Osteocyte (in vitro differentiated cells): Measurements from ENCODE around the gene CD101. TPM values are rescaled to one million over a fixed set of nuclear protein-coding genes. Genes with fewer than 3 reads are reported as not detected.

Experiments
- DNase-seq: peaks from one replicate; pipeline ENCODE4 v3.0.0; 2021; ENCODE audit warnings: mixed read lengths; ENCODE audit not compliant: unreplicated experiment; ENCODE audit errors: extremely low spot score
- H3K27ac Mint-ChIP-seq: one replicate; pipeline ENCODE4 v1.8.0; 2021; ENCODE audit warnings: mild to moderate bottlenecking, mixed read lengths; ENCODE audit not compliant: unreplicated experiment
- H3K27me3 Mint-ChIP-seq: one replicate; pipeline ENCODE4 v1.8.0; 2021; ENCODE audit warnings: mixed read lengths; ENCODE audit not compliant: unreplicated experiment
- H3K36me3 Mint-ChIP-seq: one replicate; pipeline ENCODE4 v1.8.0; 2021; ENCODE audit warnings: mixed read lengths; ENCODE audit not compliant: unreplicated experiment
- H3K4me1 Mint-ChIP-seq: one replicate; pipeline ENCODE4 v1.8.0; 2021; ENCODE audit warnings: mixed read lengths; ENCODE audit not compliant: unreplicated experiment
- H3K4me3 Mint-ChIP-seq: one replicate; pipeline ENCODE4 v1.8.0; 2021; ENCODE audit warnings: mild to moderate bottlenecking, moderate library complexity, mixed read lengths; ENCODE audit not compliant: unreplicated experiment
- H3K9me3 Mint-ChIP-seq: one replicate; pipeline ENCODE4 v1.8.0; 2021; ENCODE audit warnings: mixed read lengths; ENCODE audit not compliant: unreplicated experiment
- CTCF ChIP-seq: fragments of 200-600 bp; sonication (generic); IDR thresholded peaks from 2 replicates; pipeline ENCODE4 v1.5.0; 2021; ENCODE audit warnings: antibody characterized with exemption, mild to moderate bottlenecking, moderate library complexity
- total RNA-seq: library from RNA; stranded (reverse); gene quantifications from 2 replicates; pipeline ENCODE4 v1.2.1, GENCODE V29; 2021

CD101 gene
- total RNA-seq, 1 donor from 2014 or later: 0.78 TPM

- Mint-ChIP-seq H3K9me3 (no peaks in the 10 kb centered on the region), H3K27ac (no peak overlapping the region), H3K4me3 (no peak overlapping the region), H3K4me1 (no peaks in the 10 kb centered on the region), H3K36me3 (no peaks in the 10 kb centered on the region), H3K27me3 (no peaks in the 10 kb centered on the region)
- DNase-seq: no peak
- no peak for TF ChIP-seq CTCF
These were observed 43.9 kb upstream of the CD101 start for GRCh38 chr1:116957646-116958045.

- Mint-ChIP-seq H3K4me3 (no peak overlapping the region), H3K9me3 (no peaks in the 10 kb centered on the region), H3K4me1 (no peaks in the 10 kb centered on the region), H3K27ac (no peak overlapping the region), H3K36me3 (no peaks in the 10 kb centered on the region), H3K27me3 (no peaks in the 10 kb centered on the region)
- no peak for TF ChIP-seq CTCF
- DNase-seq: no peak
These were observed 43.5 kb upstream of the CD101 start for GRCh38 chr1:116958110-116958509.

- TF ChIP-seq CTCF: no peak
- Mint-ChIP-seq H3K4me3 (no peak overlapping the region), H3K4me1 (no peaks in the 10 kb centered on the region), H3K27ac (no peak overlapping the region), H3K36me3 (no peaks in the 10 kb centered on the region), H3K9me3 (no peaks in the 10 kb centered on the region), H3K27me3 (no peaks in the 10 kb centered on the region)
- no peak for DNase-seq
These were observed 42.6 kb upstream of the CD101 start for GRCh38 chr1:116958977-116959376.

- Mint-ChIP-seq H3K27me3 (no peaks in the 10 kb centered on the region), H3K9me3 (no peaks in the 10 kb centered on the region), H3K27ac (no peak overlapping the region), H3K4me3 (no peak overlapping the region), H3K4me1 (no peaks in the 10 kb centered on the region), H3K36me3 (no peaks in the 10 kb centered on the region)
- no peak for TF ChIP-seq CTCF
- no peak for DNase-seq
These were observed 40.0 kb upstream of the CD101 start for GRCh38 chr1:116961606-116962005.

GRCh38 chr1:116962987-116963639 is 38.4 kb upstream of the CD101 start:
- no peak for TF ChIP-seq CTCF
- DNase-seq: no peak
- no peak overlapping the region for H3K4me3 Mint-ChIP-seq
- no peak overlapping the region for H3K27ac Mint-ChIP-seq
- H3K27me3 Mint-ChIP-seq: no peaks in the 10 kb centered on the region
- H3K9me3 Mint-ChIP-seq: no peaks in the 10 kb centered on the region
- H3K36me3 Mint-ChIP-seq: peaks cover 2% of the 10 kb centered on the region
- no peaks in the 10 kb centered on the region for H3K4me1 Mint-ChIP-seq
